Measurements from ENCODE around the gene PARP6. TPM values are rescaled to one million over a fixed set of nuclear protein-coding genes. Genes with fewer than 3 reads are reported as not detected.

Gene PARP6
- total and polyA plus RNA-seq, 2 donors (not counting 1 experiment from before 2014, with no cell fraction given), result 118 to 134 TPM

- ChIA-PET POLR2A (no interaction called here), CTCF (interaction anchor here (0.6 to 3.0 kb wide), 18 partner anchors 10 to 371 kb away, joined by 3 to 31 read pairs (median 4); partner anchors contain the start of gene HEXA)
- no peak for ATAC-seq (ENCODE audit: low read depth)
- H3K27me3 ChIP-seq (replicated peaks in 1 of 4; ENCODE audit: control extremely low read depth in 1 of 4, control insufficient read depth in 3 of 4, insufficient read depth in 4 of 4, low read length in 3 of 4), result no peaks in the 10 kb centered on the region
- intact Hi-C loops (cut with micrococcal nuclease), result loop anchor here (10.0 kb wide), 1 partner anchor 771 kb away; no protein-coding TSS in a partner anchor
- H4K20me1 ChIP-seq (ENCODE audit: control insufficient read depth, insufficient read depth, low read length, poor library complexity, severe bottlenecking), result no peaks in the 10 kb centered on the region
- H3K4me2 ChIP-seq (replicated peaks; ENCODE audit: low read depth, low read length, poor library complexity, severe bottlenecking), result no peak overlapping the region
- H3K4me3 Mint-ChIP-seq, result no peak overlapping the region
- no peak overlapping the region for H3K4me3 ChIP-seq (ENCODE audit: control extremely low read depth in 1 of 5, extremely low read depth in 1 of 5, insufficient read depth in 1 of 5, low read depth in 2 of 5, low read length in 4 of 5)
- no peaks in the 10 kb centered on the region for H3K27me3 Mint-ChIP-seq
- no peak overlapping the region for H3K27ac Mint-ChIP-seq
- no peaks in the 10 kb centered on the region for H3K36me3 ChIP-seq (replicated peaks in 1 of 2; ENCODE audit: control extremely low read depth in 1 of 2, control insufficient read depth in 1 of 2, extremely low read depth in 1 of 2, insufficient read depth in 2 of 2, low read length in 1 of 2)
- H2AFZ ChIP-seq (ENCODE audit: insufficient read depth, low read depth, low read length, poor library complexity, severe bottlenecking), result no peak overlapping the region
- H3K4me1 Mint-ChIP-seq, result peaks cover 2% of the 10 kb centered on the region
- no peak overlapping the region for H3K27ac ChIP-seq (ENCODE audit: low read length in 2 of 2)
- H3K9ac ChIP-seq (ENCODE audit: low read length), result no peak overlapping the region
- no peaks in the 10 kb centered on the region for H3K9me3 Mint-ChIP-seq (ENCODE audit: insufficient read depth)
- 86% methylated on average over 1 of the region's 2 CpGs for WGBS (ENCODE audit: insufficient coverage)
- TF ChIP-seq CTCF (IDR thresholded peaks at IDR 0.05), result no peak
- TF ChIP-seq EZH2 (IDR thresholded peaks at IDR 0.05; ENCODE audit: borderline replicate concordance, insufficient read depth, low read depth, low read length, poor library complexity, severe bottlenecking), result no peak
- no peaks in the 10 kb centered on the region for H3K9me3 ChIP-seq (ENCODE audit: control extremely low read depth in 1 of 3, control insufficient read depth in 2 of 3, insufficient read depth in 1 of 3, low read length in 2 of 3)
- H3K79me2 ChIP-seq (ENCODE audit: control insufficient read depth, insufficient read depth, low read length), result no peaks in the 10 kb centered on the region
- DNase-seq, result no peak
- no peaks in the 10 kb centered on the region for H3K4me1 ChIP-seq (ENCODE audit: control insufficient read depth in 2 of 2, insufficient read depth in 2 of 2, low read length in 2 of 2)
Measured at GRCh38 chr15:72313448-72313840, 41.1 kb upstream of the PARP6 start.

GRCh38 chr15:72312605-72313447 is 40.5 kb upstream of the PARP6 start:
- peak; percentile 72 for DNase-seq
- Histone ChIP-seq H3K4me2 (replicated peaks; ENCODE audit: low read depth, low read length, poor library complexity, severe bottlenecking) (no peak overlapping the region), H3K36me3 (replicated peaks in 1 of 2; ENCODE audit: control extremely low read depth in 1 of 2, control insufficient read depth in 1 of 2, extremely low read depth in 1 of 2, insufficient read depth in 2 of 2, low read length in 1 of 2) (no peaks in the 10 kb centered on the region), H2AFZ (ENCODE audit: insufficient read depth, low read depth, low read length, poor library complexity, severe bottlenecking) (no peak overlapping the region), H3K27me3 (replicated peaks in 1 of 4; ENCODE audit: control extremely low read depth in 1 of 4, control insufficient read depth in 3 of 4, insufficient read depth in 4 of 4, low read length in 3 of 4) (no peaks in the 10 kb centered on the region), H3K4me1 (ENCODE audit: control insufficient read depth in 2 of 2, insufficient read depth in 2 of 2, low read length in 2 of 2) (no peaks in the 10 kb centered on the region), H3K9me3 (ENCODE audit: control extremely low read depth in 1 of 3, control insufficient read depth in 2 of 3, insufficient read depth in 1 of 3, low read length in 2 of 3) (no peaks in the 10 kb centered on the region), H3K27ac (ENCODE audit: low read length in 2 of 2) (no peak overlapping the region), H4K20me1 (ENCODE audit: control insufficient read depth, insufficient read depth, low read length, poor library complexity, severe bottlenecking) (no peaks in the 10 kb centered on the region), H3K4me3 (ENCODE audit: control extremely low read depth in 1 of 5, extremely low read depth in 1 of 5, insufficient read depth in 1 of 5, low read depth in 2 of 5, low read length in 4 of 5) (no peak overlapping the region), H3K79me2 (ENCODE audit: control insufficient read depth, insufficient read depth, low read length) (no peaks in the 10 kb centered on the region), H3K9ac (ENCODE audit: low read length) (no peak overlapping the region)
- Mint-ChIP-seq H3K27me3 (no peaks in the 10 kb centered on the region), H3K9me3 (ENCODE audit: insufficient read depth) (no peaks in the 10 kb centered on the region), H3K27ac (no peak overlapping the region), H3K4me1 (no peaks in the 10 kb centered on the region), H3K4me3 (no peak overlapping the region)
- TF ChIP-seq CTCF (IDR thresholded peaks at IDR 0.05), result peak; percentile 79
- TF ChIP-seq EZH2 (IDR thresholded peaks at IDR 0.05; ENCODE audit: borderline replicate concordance, insufficient read depth, low read depth, low read length, poor library complexity, severe bottlenecking), result no peak
- WGBS (ENCODE audit: insufficient coverage), result 86% methylated on average over 2 of the region's 2 CpGs
- ATAC-seq (ENCODE audit: low read depth), result peak; percentile 87
- intact Hi-C loops (cut with micrococcal nuclease), result loop anchor here (10.0 kb wide), 1 partner anchor 772 kb away; no protein-coding TSS in a partner anchor
- CTCF ChIA-PET, result interaction anchor here (0.6 to 3.0 kb wide), 26 partner anchors 11 to 371 kb away, joined by 3 to 31 read pairs (median 4); partner anchors contain the start of gene HEXA
- POLR2A ChIA-PET, result interaction anchor here (0.6 kb wide), 1 partner anchor 54 kb away, joined by 3 read pairs; no protein-coding TSS in a partner anchor

Measured in B cell (primary cell).